ENCODE results near the gene CCDC134.
A peak's percentile ranks its signal among the peaks of the same experiment; 100 is the strongest.
"Not testable (repeated sequence)": the region's sequence is repeated elsewhere in the genome, so short reads cannot be mapped to it uniquely, and the experiment has no call there.

Gene CCDC134

GRCh38 chr22:41840216-41840615 lies 39.7 kb downstream of the CCDC134 start:
- FAIRE-seq = no peak
- no peak for DNase-seq (ENCODE audit: insufficient read length, low spot score)

GRCh38 chr22:41841085-41841712 lies 40.7 kb downstream of the CCDC134 start:
- DNase-seq (ENCODE audit: insufficient read length, low spot score) = no peak
- no peak for FAIRE-seq

GRCh38 chr22:41842996-41843970 lies 42.8 kb downstream of the CCDC134 start:
- DNase-seq (ENCODE audit: insufficient read length, low spot score) (no peak), FAIRE-seq (no peak)

GRCh38 chr22:41844036-41844435 lies 43.6 kb downstream of the CCDC134 start:
- FAIRE-seq = no peak
- DNase-seq (ENCODE audit: insufficient read length, low spot score) = no peak

GRCh38 chr22:41844513-41844912 lies 44.0 kb downstream of the CCDC134 start:
- no peak for DNase-seq (ENCODE audit: insufficient read length, low spot score)
- FAIRE-seq = no peak

GRCh38 chr22:41845380-41846267 lies 45.1 kb downstream of the CCDC134 start:
- no peak for FAIRE-seq
- no peak for DNase-seq (ENCODE audit: insufficient read length, low spot score)

GRCh38 chr22:41846268-41846987 lies 45.9 kb downstream of the CCDC134 start:
- no peak for DNase-seq (ENCODE audit: insufficient read length, low spot score)
- FAIRE-seq = no peak

GRCh38 chr22:41847300-41847699 lies 46.8 kb downstream of the CCDC134 start:
- FAIRE-seq = no peak
- no peak for DNase-seq (ENCODE audit: insufficient read length, low spot score)

- no peak for DNase-seq (ENCODE audit: insufficient read length, low spot score)
- FAIRE-seq = no peak
These were observed 48.0 kb downstream of the CCDC134 start for GRCh38 chr22:41848468-41848867.

- FAIRE-seq (no peak), DNase-seq (ENCODE audit: insufficient read length, low spot score) (no peak)
These were observed 56.0 kb downstream of the CCDC134 start for GRCh38 chr22:41856469-41856868.

- peak; percentile 84 for DNase-seq (ENCODE audit: insufficient read length, low spot score)
These were observed 56.8 kb downstream of the CCDC134 start for GRCh38 chr22:41857155-41857859.

GRCh38 chr22:41857860-41858199 lies 57.4 kb downstream of the CCDC134 start:
- DNase-seq (ENCODE audit: insufficient read length, low spot score) (no peak), FAIRE-seq (no peak)

More at GRCh38 chr22:41857155-41857859, 56.8 kb downstream of the CCDC134 start:
- no peak for FAIRE-seq

- DNase-seq (ENCODE audit: insufficient read length, low spot score) (no peak), FAIRE-seq (no peak)
These were observed 61.7 kb downstream of the CCDC134 start for GRCh38 chr22:41862160-41862529.

- no peak for DNase-seq (ENCODE audit: insufficient read length, low spot score)
- FAIRE-seq = no peak
These were observed 62.2 kb downstream of the CCDC134 start for GRCh38 chr22:41862530-41863266.

- FAIRE-seq (no peak), DNase-seq (ENCODE audit: insufficient read length, low spot score) (no peak)
These were observed 63.0 kb downstream of the CCDC134 start for GRCh38 chr22:41863472-41863871.

- no peak for FAIRE-seq
- no peak for DNase-seq (ENCODE audit: insufficient read length, low spot score)
These were observed 68.1 kb downstream of the CCDC134 start for GRCh38 chr22:41868556-41868955.

- not testable (repeated sequence) for FAIRE-seq; DNase-seq (ENCODE audit: insufficient read length, low spot score)
These were observed 69.6 kb downstream of the CCDC134 start for GRCh38 chr22:41870081-41870480.

GRCh38 chr22:41870786-41871185 lies 70.3 kb downstream of the CCDC134 start:
- no peak for DNase-seq (ENCODE audit: insufficient read length, low spot score)
- no peak for FAIRE-seq

GRCh38 chr22:41873391-41873790 lies 72.9 kb downstream of the CCDC134 start:
- FAIRE-seq (peak; percentile 31), DNase-seq (ENCODE audit: insufficient read length, low spot score) (no peak)

Measured in HTR-8/SVneo (cell line).